ENCODE measurements around the gene MCRIP1. TPM values are rescaled to one million over a fixed set of nuclear protein-coding genes. Genes with fewer than 3 reads are reported as not detected.

MCRIP1 gene
- total and polyA plus RNA-seq, 2 of the 8 experiments (the other 6 are each of a cell fraction or from before 2014, with no cell fraction given) = 103 to 151 TPM

DNA sequence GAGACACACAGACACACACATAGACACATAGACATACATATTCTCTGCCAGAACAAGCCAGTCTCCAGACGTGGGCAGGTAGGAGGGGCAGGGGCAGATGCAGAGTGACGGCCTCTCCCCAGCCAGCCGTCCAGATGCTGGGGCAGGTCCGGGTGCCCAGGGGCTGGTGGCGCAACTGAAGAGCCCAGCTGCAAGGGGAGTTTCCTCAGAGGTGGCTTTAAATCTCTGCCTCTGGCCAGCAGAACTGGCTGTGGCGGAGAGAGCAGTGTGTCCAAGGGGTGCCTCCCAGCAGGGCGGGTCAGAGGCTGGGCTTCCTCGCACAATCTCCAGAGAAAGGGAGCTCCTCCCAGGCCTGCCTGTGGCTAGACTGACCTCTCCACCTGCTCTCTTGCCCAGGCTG lies 38.6 kb downstream of the MCRIP1 start (continued):
- TF ChIP-seq, protein P1, sequence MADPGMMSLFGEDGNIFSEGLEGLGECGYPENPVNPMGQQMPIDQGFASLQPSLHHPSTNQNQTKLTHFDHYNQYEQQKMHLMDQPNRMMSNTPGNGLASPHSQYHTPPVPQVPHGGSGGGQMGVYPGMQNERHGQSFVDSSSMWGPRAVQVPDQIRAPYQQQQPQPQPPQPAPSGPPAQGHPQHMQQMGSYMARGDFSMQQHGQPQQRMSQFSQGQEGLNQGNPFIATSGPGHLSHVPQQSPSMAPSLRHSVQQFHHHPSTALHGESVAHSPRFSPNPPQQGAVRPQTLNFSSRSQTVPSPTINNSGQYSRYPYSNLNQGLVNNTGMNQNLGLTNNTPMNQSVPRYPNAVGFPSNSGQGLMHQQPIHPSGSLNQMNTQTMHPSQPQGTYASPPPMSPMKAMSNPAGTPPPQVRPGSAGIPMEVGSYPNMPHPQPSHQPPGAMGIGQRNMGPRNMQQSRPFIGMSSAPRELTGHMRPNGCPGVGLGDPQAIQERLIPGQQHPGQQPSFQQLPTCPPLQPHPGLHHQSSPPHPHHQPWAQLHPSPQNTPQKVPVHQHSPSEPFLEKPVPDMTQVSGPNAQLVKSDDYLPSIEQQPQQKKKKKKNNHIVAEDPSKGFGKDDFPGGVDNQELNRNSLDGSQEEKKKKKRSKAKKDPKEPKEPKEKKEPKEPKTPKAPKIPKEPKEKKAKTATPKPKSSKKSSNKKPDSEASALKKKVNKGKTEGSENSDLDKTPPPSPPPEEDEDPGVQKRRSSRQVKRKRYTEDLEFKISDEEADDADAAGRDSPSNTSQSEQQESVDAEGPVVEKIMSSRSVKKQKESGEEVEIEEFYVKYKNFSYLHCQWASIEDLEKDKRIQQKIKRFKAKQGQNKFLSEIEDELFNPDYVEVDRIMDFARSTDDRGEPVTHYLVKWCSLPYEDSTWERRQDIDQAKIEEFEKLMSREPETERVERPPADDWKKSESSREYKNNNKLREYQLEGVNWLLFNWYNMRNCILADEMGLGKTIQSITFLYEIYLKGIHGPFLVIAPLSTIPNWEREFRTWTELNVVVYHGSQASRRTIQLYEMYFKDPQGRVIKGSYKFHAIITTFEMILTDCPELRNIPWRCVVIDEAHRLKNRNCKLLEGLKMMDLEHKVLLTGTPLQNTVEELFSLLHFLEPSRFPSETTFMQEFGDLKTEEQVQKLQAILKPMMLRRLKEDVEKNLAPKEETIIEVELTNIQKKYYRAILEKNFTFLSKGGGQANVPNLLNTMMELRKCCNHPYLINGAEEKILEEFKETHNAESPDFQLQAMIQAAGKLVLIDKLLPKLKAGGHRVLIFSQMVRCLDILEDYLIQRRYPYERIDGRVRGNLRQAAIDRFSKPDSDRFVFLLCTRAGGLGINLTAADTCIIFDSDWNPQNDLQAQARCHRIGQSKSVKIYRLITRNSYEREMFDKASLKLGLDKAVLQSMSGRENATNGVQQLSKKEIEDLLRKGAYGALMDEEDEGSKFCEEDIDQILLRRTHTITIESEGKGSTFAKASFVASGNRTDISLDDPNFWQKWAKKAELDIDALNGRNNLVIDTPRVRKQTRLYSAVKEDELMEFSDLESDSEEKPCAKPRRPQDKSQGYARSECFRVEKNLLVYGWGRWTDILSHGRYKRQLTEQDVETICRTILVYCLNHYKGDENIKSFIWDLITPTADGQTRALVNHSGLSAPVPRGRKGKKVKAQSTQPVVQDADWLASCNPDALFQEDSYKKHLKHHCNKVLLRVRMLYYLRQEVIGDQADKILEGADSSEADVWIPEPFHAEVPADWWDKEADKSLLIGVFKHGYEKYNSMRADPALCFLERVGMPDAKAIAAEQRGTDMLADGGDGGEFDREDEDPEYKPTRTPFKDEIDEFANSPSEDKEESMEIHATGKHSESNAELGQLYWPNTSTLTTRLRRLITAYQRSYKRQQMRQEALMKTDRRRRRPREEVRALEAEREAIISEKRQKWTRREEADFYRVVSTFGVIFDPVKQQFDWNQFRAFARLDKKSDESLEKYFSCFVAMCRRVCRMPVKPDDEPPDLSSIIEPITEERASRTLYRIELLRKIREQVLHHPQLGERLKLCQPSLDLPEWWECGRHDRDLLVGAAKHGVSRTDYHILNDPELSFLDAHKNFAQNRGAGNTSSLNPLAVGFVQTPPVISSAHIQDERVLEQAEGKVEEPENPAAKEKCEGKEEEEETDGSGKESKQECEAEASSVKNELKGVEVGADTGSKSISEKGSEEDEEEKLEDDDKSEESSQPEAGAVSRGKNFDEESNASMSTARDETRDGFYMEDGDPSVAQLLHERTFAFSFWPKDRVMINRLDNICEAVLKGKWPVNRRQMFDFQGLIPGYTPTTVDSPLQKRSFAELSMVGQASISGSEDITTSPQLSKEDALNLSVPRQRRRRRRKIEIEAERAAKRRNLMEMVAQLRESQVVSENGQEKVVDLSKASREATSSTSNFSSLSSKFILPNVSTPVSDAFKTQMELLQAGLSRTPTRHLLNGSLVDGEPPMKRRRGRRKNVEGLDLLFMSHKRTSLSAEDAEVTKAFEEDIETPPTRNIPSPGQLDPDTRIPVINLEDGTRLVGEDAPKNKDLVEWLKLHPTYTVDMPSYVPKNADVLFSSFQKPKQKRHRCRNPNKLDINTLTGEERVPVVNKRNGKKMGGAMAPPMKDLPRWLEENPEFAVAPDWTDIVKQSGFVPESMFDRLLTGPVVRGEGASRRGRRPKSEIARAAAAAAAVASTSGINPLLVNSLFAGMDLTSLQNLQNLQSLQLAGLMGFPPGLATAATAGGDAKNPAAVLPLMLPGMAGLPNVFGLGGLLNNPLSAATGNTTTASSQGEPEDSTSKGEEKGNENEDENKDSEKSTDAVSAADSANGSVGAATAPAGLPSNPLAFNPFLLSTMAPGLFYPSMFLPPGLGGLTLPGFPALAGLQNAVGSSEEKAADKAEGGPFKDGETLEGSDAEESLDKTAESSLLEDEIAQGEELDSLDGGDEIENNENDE (IDR thresholded peaks at IDR 0.05; ENCODE audit: insufficient replicate concordance, low read length) = no peak
- TF ChIP-seq NANOG (IDR thresholded peaks at IDR 0.05; ENCODE audit: insufficient read depth, low read depth, low read length, poor library complexity, severe bottlenecking) (no peak), FOSL1 (IDR thresholded peaks at IDR 0.05; ENCODE audit: insufficient read depth, low read depth, low read length) (no peak), CHD1 (IDR thresholded peaks at IDR 0.05; ENCODE audit: low read depth, low read length) (no peak), BRCA1 (IDR thresholded peaks at IDR 0.05; ENCODE audit: low read depth, low read length) (no peak)
- TF ChIP-seq, protein P2, sequence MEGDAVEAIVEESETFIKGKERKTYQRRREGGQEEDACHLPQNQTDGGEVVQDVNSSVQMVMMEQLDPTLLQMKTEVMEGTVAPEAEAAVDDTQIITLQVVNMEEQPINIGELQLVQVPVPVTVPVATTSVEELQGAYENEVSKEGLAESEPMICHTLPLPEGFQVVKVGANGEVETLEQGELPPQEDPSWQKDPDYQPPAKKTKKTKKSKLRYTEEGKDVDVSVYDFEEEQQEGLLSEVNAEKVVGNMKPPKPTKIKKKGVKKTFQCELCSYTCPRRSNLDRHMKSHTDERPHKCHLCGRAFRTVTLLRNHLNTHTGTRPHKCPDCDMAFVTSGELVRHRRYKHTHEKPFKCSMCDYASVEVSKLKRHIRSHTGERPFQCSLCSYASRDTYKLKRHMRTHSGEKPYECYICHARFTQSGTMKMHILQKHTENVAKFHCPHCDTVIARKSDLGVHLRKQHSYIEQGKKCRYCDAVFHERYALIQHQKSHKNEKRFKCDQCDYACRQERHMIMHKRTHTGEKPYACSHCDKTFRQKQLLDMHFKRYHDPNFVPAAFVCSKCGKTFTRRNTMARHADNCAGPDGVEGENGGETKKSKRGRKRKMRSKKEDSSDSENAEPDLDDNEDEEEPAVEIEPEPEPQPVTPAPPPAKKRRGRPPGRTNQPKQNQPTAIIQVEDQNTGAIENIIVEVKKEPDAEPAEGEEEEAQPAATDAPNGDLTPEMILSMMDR (IDR thresholded peaks at IDR 0.05; ENCODE audit: control extremely low read depth in 1 of 3, insufficient read depth in 1 of 3, low read depth in 1 of 3, low read length in 3 of 3) = no peak

Measured in H1 (cell line).